ENCODE measurements around the gene CST4. TPM values are rescaled to one million over a fixed set of nuclear protein-coding genes. Genes with fewer than 3 reads are reported as not detected.
A peak's percentile ranks its signal among the peaks of the same experiment; 100 is the strongest.

The CST4 gene
- total RNA-seq, 2 experiments from 2014 or later: not detected

DNA sequence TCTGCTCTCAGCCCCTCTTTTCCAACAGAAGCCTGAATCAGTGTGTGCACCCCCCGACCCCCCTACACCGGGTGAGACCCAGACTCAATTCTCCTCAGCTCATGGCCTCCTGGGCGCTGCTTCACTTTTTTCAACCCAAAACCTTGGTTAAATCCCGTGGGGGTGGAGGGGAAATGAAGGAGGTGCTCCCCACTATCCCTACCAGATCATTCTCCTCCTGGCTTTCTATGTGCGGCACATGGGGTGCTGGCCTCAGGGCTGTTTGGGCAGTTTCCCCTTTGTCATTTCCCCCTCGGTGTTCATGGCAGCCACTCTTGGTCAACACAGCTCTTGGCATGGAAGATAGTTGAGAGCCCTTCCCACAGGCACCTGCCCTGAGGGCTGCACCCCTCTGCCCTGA, 4.6 kb downstream of the CST4 start:
- DNase-seq (no peak), ATAC-seq (no peak)
- POLR2A ChIA-PET: no interaction called here
- Mint-ChIP-seq H3K36me3 (ENCODE audit: low read depth) (no peaks in the 10 kb centered on the region), H3K4me3 (no peak overlapping the region), H3K27me3 (ENCODE audit: low read depth) (peaks cover 10% of the 10 kb centered on the region), H3K4me1 (ENCODE audit: low read depth) (no peaks in the 10 kb centered on the region), H3K9me3 (ENCODE audit: insufficient read depth) (no peaks in the 10 kb centered on the region), H3K27ac (no peak overlapping the region)
- CTCF ChIA-PET: no interaction called here

DNA sequence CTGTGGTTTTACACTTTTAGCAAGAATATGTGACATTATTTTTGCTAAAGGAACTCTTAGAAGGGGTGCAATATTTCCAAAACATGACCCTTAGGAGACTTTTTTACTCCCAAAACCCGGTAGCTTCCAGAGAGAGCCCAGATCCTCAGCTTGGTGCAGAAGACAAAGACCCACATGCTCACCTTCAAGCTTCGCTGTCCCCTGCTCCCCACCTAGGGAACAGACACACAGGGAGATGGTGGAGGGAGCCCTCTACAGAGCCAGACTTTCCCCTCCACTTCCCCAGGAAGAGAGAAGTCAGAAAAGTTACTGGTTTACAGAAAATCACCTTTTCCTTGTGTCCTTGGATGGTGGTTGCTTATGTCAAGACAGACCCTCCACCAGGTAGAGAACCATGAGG, 5.0 kb downstream of the CST4 start:
- no peak for ATAC-seq
- no peak overlapping the region for H3K27ac Mint-ChIP-seq
- H3K4me3 Mint-ChIP-seq: no peak overlapping the region
- DNase-seq: no peak
- H3K36me3 Mint-ChIP-seq (ENCODE audit: low read depth): no peaks in the 10 kb centered on the region
- ChIA-PET CTCF (no interaction called here), POLR2A (no interaction called here)
- H3K4me1 Mint-ChIP-seq (ENCODE audit: low read depth): no peaks in the 10 kb centered on the region
- H3K27me3 Mint-ChIP-seq (ENCODE audit: low read depth): peaks cover 15% of the 10 kb centered on the region
- no peaks in the 10 kb centered on the region for H3K9me3 Mint-ChIP-seq (ENCODE audit: insufficient read depth)

DNA sequence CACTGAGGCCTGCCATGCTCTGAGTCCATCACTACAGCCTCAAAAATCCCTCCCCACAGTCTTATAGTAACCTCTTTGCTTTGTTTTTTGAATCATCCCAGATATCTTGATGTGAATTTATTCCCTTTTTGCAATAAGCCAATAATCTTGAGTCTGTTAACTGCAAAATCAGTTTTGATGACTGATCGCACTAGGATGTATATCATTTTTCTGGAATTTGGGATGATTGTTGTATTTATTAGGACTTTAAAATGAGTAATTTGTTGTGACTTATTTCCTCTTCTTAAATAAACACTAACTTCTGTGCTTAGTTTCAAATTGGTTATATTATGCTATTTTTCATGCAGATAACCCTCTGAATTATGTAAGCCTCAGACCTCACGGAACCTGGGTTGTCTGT, 5.6 kb downstream of the CST4 start:
- DNase-seq (no peak), ATAC-seq (no peak)
- H3K4me1 Mint-ChIP-seq (ENCODE audit: low read depth): no peaks in the 10 kb centered on the region
- ChIA-PET CTCF (no interaction called here), POLR2A (no interaction called here)
- H3K4me3 Mint-ChIP-seq: no peak overlapping the region
- H3K27me3 Mint-ChIP-seq (ENCODE audit: low read depth): peaks cover 15% of the 10 kb centered on the region
- no peak overlapping the region for H3K27ac Mint-ChIP-seq
- no peaks in the 10 kb centered on the region for H3K36me3 Mint-ChIP-seq (ENCODE audit: low read depth)
- no peaks in the 10 kb centered on the region for H3K9me3 Mint-ChIP-seq (ENCODE audit: insufficient read depth)

DNA sequence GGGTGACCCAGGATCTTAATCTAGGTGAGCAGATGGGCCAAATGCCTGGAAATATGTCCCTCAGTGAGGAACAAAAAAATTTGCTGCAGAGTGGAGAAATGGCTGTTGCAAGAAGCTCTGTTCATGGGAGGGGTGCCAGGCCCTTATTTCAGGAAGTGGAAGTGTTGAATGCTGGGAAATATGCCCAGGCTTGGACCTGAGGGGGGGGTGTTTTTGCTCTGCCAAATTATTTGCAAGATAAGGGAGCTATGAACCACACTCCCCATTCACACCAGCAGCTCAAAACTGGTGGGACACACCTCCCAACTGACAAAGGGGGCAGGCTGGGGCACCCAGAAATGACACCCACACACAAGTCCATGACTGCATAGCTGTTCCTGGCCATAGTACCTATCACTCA, 8.7 kb downstream of the CST4 start:
- CTCF ChIA-PET: no interaction called here
- Mint-ChIP-seq H3K4me1 (ENCODE audit: low read depth) (no peaks in the 10 kb centered on the region), H3K9me3 (ENCODE audit: insufficient read depth) (no peaks in the 10 kb centered on the region), H3K36me3 (ENCODE audit: low read depth) (no peaks in the 10 kb centered on the region), H3K4me3 (no peak overlapping the region), H3K27me3 (ENCODE audit: low read depth) (peaks cover 27% of the 10 kb centered on the region), H3K27ac (no peak overlapping the region)
- ATAC-seq: no peak
- no peak for DNase-seq
- POLR2A ChIA-PET: no interaction called here

DNA sequence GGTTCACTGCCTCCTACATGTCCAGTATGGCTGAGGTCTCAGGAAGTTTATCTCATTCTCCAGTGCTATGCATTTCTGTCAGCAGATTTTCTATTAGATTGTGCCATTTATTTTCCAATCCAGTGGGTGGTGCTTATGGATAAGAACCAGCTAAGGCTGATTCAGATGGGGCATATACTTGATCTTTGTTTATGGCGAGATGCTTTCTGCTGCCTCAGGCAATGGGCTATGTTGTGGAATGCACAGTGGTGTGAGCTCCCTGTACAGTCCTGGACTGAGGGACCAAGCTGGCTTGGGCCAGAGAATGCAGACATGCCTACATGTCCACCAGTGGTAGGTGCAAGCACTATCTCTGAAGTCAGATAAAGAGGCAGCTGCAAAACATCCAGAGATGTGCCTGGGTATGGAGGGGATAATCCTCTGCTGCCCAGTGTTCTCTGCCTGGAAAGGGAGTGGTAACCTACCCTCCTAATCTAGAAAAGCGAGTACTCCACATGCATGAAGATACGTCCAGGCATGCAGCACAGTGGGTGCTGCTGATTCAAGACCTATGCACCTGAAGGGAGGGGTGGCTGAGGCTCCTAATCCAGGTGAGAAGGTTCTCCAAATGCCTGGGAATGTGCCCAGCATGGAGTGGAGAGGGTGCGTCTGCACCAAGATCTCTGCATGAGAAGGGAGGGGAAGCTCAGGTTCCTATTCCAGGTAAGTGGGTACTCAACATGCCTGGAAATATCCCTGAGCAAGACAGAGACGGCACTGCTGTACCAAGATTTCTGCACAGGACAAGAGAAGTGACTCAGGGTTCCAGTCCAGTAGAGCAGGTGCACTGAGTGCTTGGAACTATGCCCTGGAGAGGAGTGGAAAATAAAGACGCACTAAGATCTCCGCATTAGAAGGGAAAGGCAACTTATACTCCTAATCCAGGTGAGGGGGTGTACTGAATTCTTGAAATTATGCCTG, 9.4 kb downstream of the CST4 start:
- Mint-ChIP-seq H3K27ac (no peak overlapping the region), H3K36me3 (ENCODE audit: low read depth) (no peaks in the 10 kb centered on the region), H3K4me1 (ENCODE audit: low read depth) (no peaks in the 10 kb centered on the region), H3K27me3 (ENCODE audit: low read depth) (peaks cover 27% of the 10 kb centered on the region), H3K9me3 (ENCODE audit: insufficient read depth) (no peaks in the 10 kb centered on the region), H3K4me3 (no peak overlapping the region)
- POLR2A ChIA-PET: no interaction called here
- CTCF ChIA-PET: no interaction called here
- DNase-seq: no peak
- no peak for ATAC-seq

DNA sequence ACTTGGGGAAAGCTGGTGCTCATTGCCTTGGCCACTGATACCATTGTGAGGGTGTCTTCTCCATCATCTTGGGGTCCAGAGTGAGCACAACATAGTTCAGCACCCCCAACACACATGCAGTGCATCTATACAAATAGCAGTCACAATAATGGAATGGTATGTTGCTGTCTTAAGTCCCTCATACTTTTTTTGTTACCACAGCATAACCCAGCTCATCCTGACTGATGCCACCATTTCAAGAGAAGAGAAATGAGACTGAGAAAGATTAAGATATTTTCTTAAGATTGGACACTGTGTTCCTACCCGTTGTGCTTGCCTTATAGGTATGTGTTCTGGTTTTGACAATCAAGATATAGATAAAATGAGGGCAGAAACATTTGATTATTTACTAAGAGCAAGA, 15.6 kb downstream of the CST4 start:
- CTCF ChIA-PET: no interaction called here
- H3K4me3 Mint-ChIP-seq: no peak overlapping the region
- no peaks in the 10 kb centered on the region for H3K4me1 Mint-ChIP-seq (ENCODE audit: low read depth)
- H3K27ac Mint-ChIP-seq: no peak overlapping the region
- POLR2A ChIA-PET: no interaction called here
- H3K27me3 Mint-ChIP-seq (ENCODE audit: low read depth): peaks cover 13% of the 10 kb centered on the region
- ATAC-seq: no peak
- DNase-seq: no peak
- H3K9me3 Mint-ChIP-seq (ENCODE audit: insufficient read depth): no peaks in the 10 kb centered on the region
- H3K36me3 Mint-ChIP-seq (ENCODE audit: low read depth): no peaks in the 10 kb centered on the region

DNA sequence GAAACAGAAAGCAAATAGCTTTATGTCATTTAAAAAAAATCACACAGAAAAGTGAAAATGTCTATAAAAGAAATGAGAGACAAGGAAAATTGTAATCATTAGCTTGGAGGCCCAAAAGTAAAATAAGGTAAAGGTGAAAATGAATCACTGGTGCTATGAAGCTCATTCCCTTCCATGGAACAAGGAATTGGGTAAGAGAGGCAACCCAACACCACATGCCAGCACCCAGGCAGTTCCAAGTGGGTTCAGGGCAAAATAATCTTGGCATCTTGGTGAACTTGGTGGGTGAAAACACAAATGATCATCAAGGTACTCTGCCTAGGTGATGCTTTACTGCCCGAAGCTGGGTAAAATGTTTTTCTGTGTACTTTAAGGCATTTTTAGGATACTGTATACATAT, 16.7 kb downstream of the CST4 start:
- no peaks in the 10 kb centered on the region for H3K9me3 Mint-ChIP-seq (ENCODE audit: insufficient read depth)
- H3K27ac Mint-ChIP-seq: no peak overlapping the region
- H3K4me1 Mint-ChIP-seq (ENCODE audit: low read depth): no peaks in the 10 kb centered on the region
- DNase-seq (no peak), ATAC-seq (no peak)
- H3K27me3 Mint-ChIP-seq (ENCODE audit: low read depth): peaks cover 11% of the 10 kb centered on the region
- no peaks in the 10 kb centered on the region for H3K36me3 Mint-ChIP-seq (ENCODE audit: low read depth)
- ChIA-PET POLR2A (no interaction called here), CTCF (no interaction called here)
- H3K4me3 Mint-ChIP-seq: no peak overlapping the region

DNA sequence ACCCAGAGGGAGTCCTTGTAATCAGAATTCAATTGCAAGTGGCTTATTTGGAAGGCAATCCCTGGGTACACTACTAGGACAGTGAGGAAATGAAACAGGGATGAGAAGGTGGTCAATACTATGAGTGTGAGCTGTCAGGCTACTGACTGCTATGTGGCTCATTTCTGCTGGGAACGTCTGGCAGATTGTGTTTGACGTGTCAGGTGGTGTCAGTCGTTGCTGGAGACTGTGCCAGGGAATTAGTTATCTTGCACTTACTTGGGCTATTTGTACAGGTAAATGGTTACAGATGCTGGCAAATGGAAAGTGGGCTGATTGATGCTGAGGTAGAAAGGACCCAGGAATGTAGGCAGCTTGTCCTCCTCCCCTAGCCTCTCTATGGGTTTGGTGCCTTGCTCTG, 17.4 kb downstream of the CST4 start:
- H3K9me3 Mint-ChIP-seq (ENCODE audit: insufficient read depth): no peaks in the 10 kb centered on the region
- H3K27ac Mint-ChIP-seq: no peak overlapping the region

DNA sequence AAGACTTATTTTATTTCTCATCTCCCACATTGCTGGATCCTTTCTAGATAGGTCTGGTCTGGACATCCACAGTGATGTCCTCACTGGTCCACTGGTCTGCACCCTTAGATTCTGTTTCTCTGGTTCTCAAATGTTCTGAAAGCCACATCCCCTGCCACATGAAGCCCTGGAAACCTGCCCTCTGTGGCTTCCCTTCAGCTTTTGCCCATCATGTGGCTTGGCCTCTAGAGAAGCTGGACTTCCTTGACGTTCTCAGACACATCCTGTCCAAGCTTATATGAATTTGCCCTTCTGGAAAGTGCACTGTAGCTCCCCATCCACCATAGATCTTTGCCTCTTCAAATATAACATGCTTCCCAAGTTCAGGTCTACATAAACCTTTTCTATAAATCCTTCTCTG, 18.5 kb downstream of the CST4 start:
- Mint-ChIP-seq H3K4me3 (no peak overlapping the region), H3K4me1 (ENCODE audit: low read depth) (no peaks in the 10 kb centered on the region), H3K9me3 (ENCODE audit: insufficient read depth) (no peaks in the 10 kb centered on the region), H3K36me3 (ENCODE audit: low read depth) (no peaks in the 10 kb centered on the region), H3K27me3 (ENCODE audit: low read depth) (peaks cover 2% of the 10 kb centered on the region), H3K27ac (no peak overlapping the region)
- POLR2A ChIA-PET: no interaction called here
- no peak for ATAC-seq
- peak; percentile 4 for DNase-seq
- CTCF ChIA-PET: no interaction called here

More for the DNA sequence above, 17.4 kb downstream of the CST4 start:
- H3K4me1 Mint-ChIP-seq (ENCODE audit: low read depth): no peaks in the 10 kb centered on the region
- no peak for DNase-seq
- H3K36me3 Mint-ChIP-seq (ENCODE audit: low read depth): no peaks in the 10 kb centered on the region
- CTCF ChIA-PET: no interaction called here
- no peak overlapping the region for H3K4me3 Mint-ChIP-seq
- no peak for ATAC-seq
- POLR2A ChIA-PET: no interaction called here
- H3K27me3 Mint-ChIP-seq (ENCODE audit: low read depth): peaks cover 6% of the 10 kb centered on the region

DNA sequence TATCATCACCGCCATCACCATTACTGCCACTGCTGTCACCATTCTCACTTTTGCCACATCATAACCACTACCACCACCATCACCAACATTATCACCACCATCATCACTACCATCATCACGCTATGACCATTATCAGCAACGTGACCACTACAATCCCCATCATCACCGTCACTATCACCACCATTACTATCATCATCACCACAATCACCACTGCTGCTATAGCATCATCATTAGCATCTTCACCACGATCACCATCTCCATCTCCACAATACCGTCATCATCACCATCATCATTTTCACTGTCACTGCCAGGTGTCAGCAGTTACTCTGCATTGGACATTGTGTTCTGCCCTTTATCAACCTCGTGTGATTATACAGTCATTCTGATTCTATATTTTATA, 19.0 kb downstream of the CST4 start:
- H3K27ac Mint-ChIP-seq: no peak overlapping the region
- no peaks in the 10 kb centered on the region for H3K4me1 Mint-ChIP-seq (ENCODE audit: low read depth)
- no peaks in the 10 kb centered on the region for H3K36me3 Mint-ChIP-seq (ENCODE audit: low read depth)
- POLR2A ChIA-PET: no interaction called here
- CTCF ChIA-PET: no interaction called here
- no peak overlapping the region for H3K4me3 Mint-ChIP-seq
- ATAC-seq (no peak), DNase-seq (no peak)
- H3K27me3 Mint-ChIP-seq (ENCODE audit: low read depth): peaks cover 2% of the 10 kb centered on the region
- no peaks in the 10 kb centered on the region for H3K9me3 Mint-ChIP-seq (ENCODE audit: insufficient read depth)

DNA sequence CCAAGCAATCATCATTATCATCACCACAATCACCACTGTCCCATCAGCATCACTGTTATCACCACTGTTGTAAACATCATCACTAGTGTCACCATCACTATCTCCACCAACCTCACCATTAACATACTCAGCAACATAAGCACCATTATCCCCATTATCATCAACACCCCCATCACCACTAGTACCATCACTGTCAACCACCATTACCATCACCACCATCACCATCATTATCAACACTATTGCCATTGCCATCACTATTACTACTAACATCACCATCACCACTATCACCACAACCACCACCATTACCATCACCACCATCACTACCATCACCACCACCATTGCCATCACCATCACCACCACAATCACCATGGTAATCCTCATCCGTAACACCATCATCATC, 19.5 kb downstream of the CST4 start:
- H3K27ac Mint-ChIP-seq: no peak overlapping the region
- H3K9me3 Mint-ChIP-seq (ENCODE audit: insufficient read depth): no peaks in the 10 kb centered on the region
- no peak overlapping the region for H3K4me3 Mint-ChIP-seq
- H3K36me3 Mint-ChIP-seq (ENCODE audit: low read depth): no peaks in the 10 kb centered on the region
- DNase-seq (no peak), ATAC-seq (no peak)
- POLR2A ChIA-PET: no interaction called here
- H3K27me3 Mint-ChIP-seq (ENCODE audit: low read depth): peaks cover 2% of the 10 kb centered on the region
- no peaks in the 10 kb centered on the region for H3K4me1 Mint-ChIP-seq (ENCODE audit: low read depth)
- CTCF ChIA-PET: no interaction called here

DNA sequence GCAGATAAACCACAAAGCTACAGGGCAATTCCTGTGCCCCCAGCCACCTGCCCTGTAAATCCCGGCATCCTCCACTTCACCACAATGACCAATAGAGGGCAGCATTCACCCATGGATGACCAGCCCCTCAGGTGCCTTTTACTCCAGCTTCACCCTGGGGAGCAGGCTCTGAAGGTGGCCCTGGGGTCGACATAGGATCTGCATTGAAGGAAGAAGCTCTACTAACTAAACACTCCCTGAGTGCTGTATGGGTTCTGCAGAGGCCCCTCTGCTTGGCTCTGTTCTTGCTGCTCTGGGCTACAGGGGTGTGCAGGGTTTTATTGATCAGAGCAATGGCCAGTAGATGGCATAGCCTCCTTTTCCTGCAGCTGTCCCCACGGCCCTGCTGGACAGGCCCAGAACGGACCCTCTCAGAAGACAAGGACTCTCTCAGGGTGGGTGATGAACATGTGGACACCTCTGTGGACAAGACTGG, 20.3 kb downstream of the CST4 start:
- ChIA-PET POLR2A (no interaction called here), CTCF (interaction anchor here (1.1 kb wide), 1 partner anchor 14 kb away, joined by 3 read pairs; no protein-coding TSS in a partner anchor)
- peaks cover 2% of the 10 kb centered on the region for H3K27me3 Mint-ChIP-seq (ENCODE audit: low read depth)
- H3K4me3 Mint-ChIP-seq: no peak overlapping the region
- H3K27ac Mint-ChIP-seq: no peak overlapping the region
- no peaks in the 10 kb centered on the region for H3K36me3 Mint-ChIP-seq (ENCODE audit: low read depth)
- ATAC-seq (peak; percentile 58), DNase-seq (peak; percentile 57)
- H3K4me1 Mint-ChIP-seq (ENCODE audit: low read depth): no peaks in the 10 kb centered on the region
- no peaks in the 10 kb centered on the region for H3K9me3 Mint-ChIP-seq (ENCODE audit: insufficient read depth)

DNA sequence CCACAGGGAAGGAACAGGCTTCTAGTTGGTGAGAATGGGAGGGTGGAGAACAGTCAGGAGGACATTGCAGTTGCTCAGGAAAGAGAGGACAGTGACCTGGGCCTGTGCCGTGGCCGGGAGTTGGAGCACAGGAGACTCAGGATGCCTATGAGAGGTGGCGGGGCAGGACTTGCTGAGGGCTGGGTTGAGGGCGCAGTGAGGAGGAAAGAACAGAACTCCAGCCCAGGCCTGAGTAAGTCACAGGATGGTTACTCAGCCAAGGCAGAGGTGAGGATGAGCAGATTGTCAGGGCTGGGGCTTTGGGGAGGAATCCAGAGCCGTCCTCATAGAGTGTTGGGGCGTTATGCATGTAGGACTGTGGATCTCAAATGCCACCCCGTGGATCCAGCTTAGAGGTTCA, 21.2 kb downstream of the CST4 start:
- Mint-ChIP-seq H3K27me3 (ENCODE audit: low read depth) (no peaks in the 10 kb centered on the region), H3K4me1 (ENCODE audit: low read depth) (no peaks in the 10 kb centered on the region), H3K27ac (no peak overlapping the region), H3K9me3 (ENCODE audit: insufficient read depth) (no peaks in the 10 kb centered on the region), H3K4me3 (no peak overlapping the region), H3K36me3 (ENCODE audit: low read depth) (no peaks in the 10 kb centered on the region)
- peak; percentile 4 for DNase-seq
- CTCF ChIA-PET: interaction anchor here (1.2 kb wide), 1 partner anchor 11 kb away, joined by 3 read pairs; no protein-coding TSS in a partner anchor
- POLR2A ChIA-PET: no interaction called here
- ATAC-seq: no peak

Data from activated CD8-positive, alpha-beta T cell treated with anti-CD3 and anti-CD28 coated beads, Interleukin-2, amount 10 ng/mL, durations not matched to agents 7 days and 5 days (primary cell).